Keratinocyte (primary cell): ENCODE data around the gene DCLK2. TPM values are rescaled to one million over a fixed set of nuclear protein-coding genes. Genes with fewer than 3 reads are reported as not detected.

Experiments used
- DNase-seq: peaks from one replicate; pipeline ENCODE4 v3.0.0-alpha.2; 2011; ENCODE audit warnings: low read depth, missing footprints, low spot score
- FAIRE-seq: peaks from 2 replicates; lab custom pipeline; 2011; peaks lifted over from hg19 to GRCh38; lab: Jason Lieb, UNC
- H2AFZ ChIP-seq: 2 replicates; pipeline ENCODE4 v1.6.0; 2012; ENCODE audit warnings: low read length, control low read depth, inconsistent platforms; ENCODE audit not compliant: control insufficient read depth
- H3K27ac ChIP-seq: 2 replicates; pipeline ENCODE4 v1.5.1; 2011; ENCODE audit warnings: low read length; ENCODE audit not compliant: control insufficient read depth, insufficient read depth
- H3K27me3 ChIP-seq: 3 replicates; pipeline ENCODE4 v1.6.0; 2011; ENCODE audit warnings: low read length; ENCODE audit not compliant: control insufficient read depth, insufficient read depth; ENCODE audit errors: extremely low read depth
- H3K36me3 ChIP-seq, 2 experiments: 2 replicates in 1 of 2; 3 replicates in 1 of 2; pipeline ENCODE4 v1.5.1; 2011; ENCODE audit warnings: low read length in 2 of 2, mild to moderate bottlenecking in 1 of 2; ENCODE audit not compliant: control insufficient read depth in 2 of 2, insufficient read depth in 2 of 2; ENCODE audit errors: extremely low read depth in 1 of 2
- H3K4me1 ChIP-seq: 3 replicates; pipeline ENCODE4 v1.5.1; 2011; ENCODE audit warnings: low read length; ENCODE audit not compliant: control insufficient read depth, insufficient read depth; ENCODE audit errors: extremely low read depth
- H3K4me2 ChIP-seq: 3 replicates; pipeline ENCODE4 v1.6.0; 2011; ENCODE audit warnings: low read depth, low read length; ENCODE audit not compliant: control insufficient read depth, insufficient read depth; ENCODE audit errors: extremely low read depth
- H3K4me3 ChIP-seq, 3 experiments: fragments of 200-600 bp in 1 of 3; sonication (generic) in 1 of 3; 2 replicates in 2 of 3; 3 replicates in 1 of 3; pipeline ENCODE4 v1.5.1; 2011 to 2016; ENCODE audit warnings: low read length in 3 of 3, mild to moderate bottlenecking in 3 of 3, control low read depth in 2 of 3, inconsistent platforms in 1 of 3, low read depth in 1 of 3, mixed read lengths in 1 of 3, mixed run types in 1 of 3, moderate library complexity in 1 of 3; ENCODE audit not compliant: control insufficient read depth in 2 of 3, insufficient read depth in 2 of 3; ENCODE audit errors: extremely low read depth in 1 of 3
- H3K79me2 ChIP-seq: 2 replicates; pipeline ENCODE4 v1.6.0; 2012; ENCODE audit warnings: low read length; ENCODE audit not compliant: control insufficient read depth, insufficient read depth
- H3K9ac ChIP-seq: 3 replicates; pipeline ENCODE4 v1.6.0; 2011; ENCODE audit warnings: low read length; ENCODE audit not compliant: control insufficient read depth, insufficient read depth; ENCODE audit errors: extremely low read depth
- H3K9me1 ChIP-seq: 3 replicates; pipeline ENCODE4 v1.6.0; 2011; ENCODE audit warnings: low read length; ENCODE audit not compliant: control insufficient read depth, insufficient read depth; ENCODE audit errors: extremely low read depth
- H3K9me3 ChIP-seq: 2 replicates; pipeline ENCODE4 v1.5.1; 2012; ENCODE audit warnings: low read depth, low read length; ENCODE audit not compliant: control insufficient read depth
- H4K20me1 ChIP-seq: 3 replicates; pipeline ENCODE4 v1.6.0; 2011; ENCODE audit warnings: low read length; ENCODE audit not compliant: control insufficient read depth, insufficient read depth; ENCODE audit errors: extremely low read depth
- CTCF ChIP-seq, 3 experiments: IDR thresholded peaks in 1 of 3; conservative IDR thresholded peaks in 1 of 3; optimal IDR thresholded peaks in 1 of 3; 2 replicates in 2 of 3; 3 replicates in 1 of 3; pipeline versions ENCODE3 to v1.5.1; 2011; ENCODE audit warnings: low read length in 3 of 3, mild to moderate bottlenecking in 3 of 3, moderate library complexity in 2 of 3, control low read depth in 1 of 3, inconsistent platforms in 1 of 3; ENCODE audit not compliant: insufficient read depth in 2 of 3; ENCODE audit errors: extremely low read depth in 1 of 3
- EZH2 ChIP-seq: IDR thresholded peaks from one replicate; pipeline ENCODE4 v1.6.1; 2012; ENCODE audit warnings: inconsistent platforms, mild to moderate bottlenecking, low read length, moderate library complexity
- dilution Hi-C: fragments of 300-500 bp; cut with MboI; formaldehyde crosslinking; loops from one replicate; pipeline ENCODE4 v1.7.0; 2020; ENCODE audit warnings: low sequenced_read_pairs; ENCODE audit not compliant: extremely low pct_ligation_motif_present
- polyA plus RNA-seq, 5 experiments: library from polyadenylated mRNA; depleted of rRNA in 3 of 5; stranded (reverse) in 3 of 5; stranded (forward) in 1 of 5; unstranded in 1 of 5; fragments of >200 nt; gene quantifications; 1 replicate in 1 of 5; 2 replicates in 3 of 5; 3 replicates in 1 of 5; pipeline versions ENCODE4 v1.2.1 to v1.2.3, GENCODE V29; 2011 to 2012; ENCODE audit warnings: missing spikeins in 2 of 5, low read depth in 1 of 5, low replicate concordance in 1 of 5

Gene DCLK2
- polyA plus RNA-seq, 1 donor (not counting 4 experiments of a cell fraction or from before 2014, with no cell fraction given), result 0.07 TPM

DNA sequence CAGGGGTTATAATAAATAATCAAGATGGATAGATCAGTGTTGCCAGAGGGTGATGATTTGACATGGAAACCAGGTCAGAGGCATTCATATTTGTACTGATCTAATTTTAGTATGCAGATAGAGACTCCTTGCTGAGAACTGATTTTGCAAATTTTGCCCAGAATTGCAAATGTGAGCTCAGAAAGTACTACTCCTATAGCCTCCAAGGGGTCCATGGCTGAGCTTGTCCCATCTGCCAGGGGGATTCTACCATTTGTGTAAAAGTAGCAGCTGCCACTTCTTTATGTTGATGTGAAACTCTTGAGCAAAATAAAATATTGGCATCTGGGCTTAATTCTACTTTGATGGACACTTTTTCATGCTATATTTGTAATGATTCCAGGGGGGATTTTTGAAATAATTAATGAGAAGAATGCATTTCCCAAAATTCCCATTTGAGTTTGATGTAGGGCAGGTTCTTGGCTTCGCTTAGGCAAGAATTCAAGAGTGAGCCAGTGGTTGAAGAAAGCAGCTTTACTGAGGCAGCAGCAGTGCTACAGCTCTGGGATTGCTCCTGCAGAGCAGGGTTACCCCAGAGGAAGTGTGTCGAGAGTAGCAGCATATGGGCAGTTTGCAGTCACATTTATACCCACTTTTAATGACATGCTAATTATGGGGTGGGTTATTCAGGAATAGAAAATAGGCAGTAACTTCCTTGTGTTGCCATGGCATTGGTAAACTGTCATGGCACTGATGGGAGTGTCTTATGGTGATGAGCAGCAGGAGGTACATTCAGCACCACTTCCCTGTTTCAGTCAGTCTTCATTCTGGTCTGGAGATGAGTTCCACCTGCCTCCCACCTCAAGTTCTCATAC lies 38.7 kb upstream of the DCLK2 start:
- Histone ChIP-seq H2AFZ (no peak overlapping the region), H3K4me3 (no peak overlapping the region), H4K20me1 (no peaks in the 10 kb centered on the region), H3K4me1 (peaks cover 14% of the 10 kb centered on the region), H3K9ac (no peak overlapping the region), H3K27me3 (no peaks in the 10 kb centered on the region), H3K9me1 (no peaks in the 10 kb centered on the region), H3K4me2 (no peak overlapping the region), H3K36me3 (no peaks in the 10 kb centered on the region), H3K79me2 (no peaks in the 10 kb centered on the region), H3K9me3 (no peaks in the 10 kb centered on the region), H3K27ac (no peak overlapping the region)
- DNase-seq (no peak), FAIRE-seq (no peak)
- dilution Hi-C loops, result no loop called here
- TF ChIP-seq CTCF (optimal IDR thresholded peaks at IDR 0.05 in 1 of 3, IDR thresholded peaks at IDR 0.05 in 1 of 3, conservative IDR thresholded peaks at IDR 0.05 in 1 of 3; ENCODE audit: extremely low read depth in 1 of 3, insufficient read depth in 2 of 3, low read length in 3 of 3), result no peak
- TF ChIP-seq EZH2, result no peak

- Histone ChIP-seq H3K27ac (no peak overlapping the region), H3K9ac (no peak overlapping the region), H3K4me1 (no peaks in the 10 kb centered on the region), H3K36me3 (no peaks in the 10 kb centered on the region), H3K4me2 (no peak overlapping the region), H2AFZ (no peak overlapping the region), H3K9me3 (no peaks in the 10 kb centered on the region), H4K20me1 (no peaks in the 10 kb centered on the region), H3K27me3 (peaks cover 7% of the 10 kb centered on the region), H3K9me1 (no peaks in the 10 kb centered on the region), H3K4me3 (no peak overlapping the region), H3K79me2 (no peaks in the 10 kb centered on the region)
- DNase-seq (no peak), FAIRE-seq (no peak)
- TF ChIP-seq CTCF (optimal IDR thresholded peaks at IDR 0.05 in 1 of 3, IDR thresholded peaks at IDR 0.05 in 1 of 3, conservative IDR thresholded peaks at IDR 0.05 in 1 of 3; ENCODE audit: extremely low read depth in 1 of 3, insufficient read depth in 2 of 3, low read length in 3 of 3), result no peak
- TF ChIP-seq EZH2, result no peak
- dilution Hi-C loops, result no loop called here
These were observed 33.7 kb upstream of the DCLK2 start for GRCh38 chr4:150044517-150044916.
